H1 (cell line): ENCODE measurements around the gene CACFD1. TPM values are rescaled to one million over a fixed set of nuclear protein-coding genes. Genes with fewer than 3 reads are reported as not detected.

Source experiments
- CTCF ChIA-PET: fragments of 300-600 bp; sonication (Branson Sonifier 250); formaldehyde crosslinking; loops from one replicate; lab custom pipeline; 2021; ENCODE audit not compliant: partially characterized antibody; lab: Charles Lee
- POLR2A ChIA-PET: fragments of 300-600 bp; sonication (Branson Sonifier 250); formaldehyde crosslinking; loops from one replicate; lab custom pipeline; 2021; ENCODE audit warnings: inconsistent platforms; ENCODE audit not compliant: partially characterized antibody; lab: Charles Lee
- DNase-seq, 2 experiments: peaks; one replicate each; pipeline versions ENCODE4 v3.0.0 to v3.0.0-alpha.2; 2010 to 2022; ENCODE audit warnings: low spot score in 2 of 2, low read depth in 1 of 2, mixed read lengths in 1 of 2
- FAIRE-seq: peaks from 2 replicates; lab custom pipeline; 2011; peaks lifted over from hg19 to GRCh38; lab: Jason Lieb, UNC
- H2AFZ ChIP-seq: 2 replicates; pipeline ENCODE4 v1.8.1; 2012; ENCODE audit warnings: low read length, inconsistent platforms
- H2AK5ac ChIP-seq: 2 replicates; pipeline ENCODE4 v1.6.1; 2013; ENCODE audit warnings: low read depth, low read length
- H2BK120ac ChIP-seq: replicated peaks from 2 replicates; pipeline ENCODE3; 2013; ENCODE audit warnings: low read depth, low read length, inconsistent platforms
- H2BK12ac ChIP-seq: 2 replicates; pipeline ENCODE4 v1.6.1; 2013; ENCODE audit warnings: low read depth, low read length
- H2BK15ac ChIP-seq: 2 replicates; pipeline ENCODE4 v1.6.1; 2013; ENCODE audit warnings: low read length
- H2BK20ac ChIP-seq: 2 replicates; pipeline ENCODE4 v1.6.1; 2013; ENCODE audit warnings: low read length
- H2BK5ac ChIP-seq: 2 replicates; pipeline ENCODE4 v1.6.1; 2013; ENCODE audit warnings: low read depth, low read length
- H3K14ac ChIP-seq: 2 replicates; pipeline ENCODE4 v1.6.1; 2013; ENCODE audit warnings: inconsistent platforms; ENCODE audit not compliant: insufficient read length
- H3K18ac ChIP-seq: 2 replicates; pipeline ENCODE4 v1.6.1; 2013; ENCODE audit warnings: low read length; ENCODE audit errors: extremely low read depth
- H3K23ac ChIP-seq: 2 replicates; pipeline ENCODE4 v1.6.1; 2013; ENCODE audit warnings: inconsistent platforms; ENCODE audit not compliant: insufficient read length
- H3K23me2 ChIP-seq: 2 replicates; pipeline ENCODE4 v1.6.1; 2013; ENCODE audit warnings: low read depth, low read length
- H3K27ac ChIP-seq: 2 replicates; pipeline ENCODE4 v1.6.1; 2011; ENCODE audit warnings: low read depth, low read length, inconsistent platforms
- H3K27me3 ChIP-seq, 4 experiments: replicated peaks in 1 of 4; 1 replicate in 1 of 4; 2 replicates in 3 of 4; pipeline versions ENCODE4 v1.6.1 to v1.8.1; 2011 to 2013; ENCODE audit warnings: low read length in 3 of 4, mild to moderate bottlenecking in 3 of 4, inconsistent platforms in 2 of 4, mixed read lengths in 2 of 4, moderate library complexity in 1 of 4; ENCODE audit not compliant: control insufficient read depth in 3 of 4, insufficient read depth in 3 of 4; ENCODE audit errors: extremely low read depth in 1 of 4
- H3K36me3 ChIP-seq, 4 experiments: 2 replicates each; pipeline versions ENCODE4 v1.6.1 to v1.8.1; 2011 to 2013; ENCODE audit warnings: mild to moderate bottlenecking in 4 of 4, low read length in 3 of 4, moderate library complexity in 2 of 4, control low read depth in 1 of 4, inconsistent platforms in 1 of 4; ENCODE audit not compliant: insufficient read depth in 4 of 4, control insufficient read depth in 2 of 4
- H3K4ac ChIP-seq: replicated peaks from 2 replicates; pipeline ENCODE3; 2013; ENCODE audit warnings: low read length, low read depth, mixed read lengths, inconsistent platforms; ENCODE audit not compliant: insufficient read length
- H3K4me1 ChIP-seq, 4 experiments: replicated peaks in 1 of 4; 1 replicate in 1 of 4; 2 replicates in 3 of 4; pipeline versions ENCODE4 v1.6.1 to v1.8.1; 2011 to 2013; ENCODE audit warnings: low read length in 3 of 4, inconsistent platforms in 2 of 4, mixed read lengths in 1 of 4; ENCODE audit not compliant: insufficient read depth in 4 of 4, control insufficient read depth in 3 of 4
- H3K4me2 ChIP-seq, 2 experiments: 2 replicates each; pipeline versions ENCODE4 v1.6.1 to v1.8.1; 2011 to 2013; ENCODE audit warnings: low read depth in 2 of 2, low read length in 2 of 2, control low read depth in 1 of 2, inconsistent platforms in 1 of 2, mild to moderate bottlenecking in 1 of 2; ENCODE audit not compliant: insufficient read depth in 1 of 2
- H3K4me3 ChIP-seq, 4 experiments: fragments of 200-600, 300-600 bp in 1 of 4; sonication (generic), shearing (Covaris generic), sonication (Bioruptor Twin) in 1 of 4; 2 replicates each; pipeline versions ENCODE4 v1.5.1 to v1.8.1; 2011 to 2016; ENCODE audit warnings: low read length in 4 of 4, low read depth in 3 of 4, control low read depth in 2 of 4, inconsistent platforms in 2 of 4, mild to moderate bottlenecking in 2 of 4, mixed read lengths in 1 of 4, moderate library complexity in 1 of 4; ENCODE audit not compliant: insufficient read depth in 2 of 4; ENCODE audit errors: extremely low read depth in 1 of 4
- H3K56ac ChIP-seq: replicated peaks from 2 replicates; pipeline ENCODE3; 2013; ENCODE audit warnings: low read depth, mild to moderate bottlenecking, mixed read lengths, low read length, inconsistent platforms; ENCODE audit not compliant: insufficient read length
- H3K79me1 ChIP-seq: 2 replicates; pipeline ENCODE4 v1.6.1; 2013; ENCODE audit warnings: low read depth, low read length, control low read depth
- H3K79me2 ChIP-seq, 2 experiments: 2 replicates each; pipeline versions ENCODE4 v1.6.1 to v1.8.1; 2012 to 2013; ENCODE audit warnings: low read length in 2 of 2, mild to moderate bottlenecking in 2 of 2, inconsistent platforms in 1 of 2; ENCODE audit not compliant: insufficient read depth in 2 of 2, control insufficient read depth in 1 of 2
- H3K9ac ChIP-seq, 4 experiments: replicated peaks in 1 of 4; 1 replicate in 1 of 4; 2 replicates in 3 of 4; pipeline versions ENCODE4 v1.6.1 to v1.8.1; 2011 to 2013; ENCODE audit warnings: low read depth in 3 of 4, low read length in 3 of 4, control low read depth in 2 of 4, mild to moderate bottlenecking in 2 of 4, moderate library complexity in 2 of 4, inconsistent platforms in 1 of 4; ENCODE audit errors: extremely low read depth in 1 of 4
- H3K9me3 ChIP-seq, 2 experiments: 2 replicates each; pipeline versions ENCODE4 v1.6.1 to v1.8.1; 2012 to 2013; ENCODE audit warnings: mild to moderate bottlenecking in 2 of 2, moderate library complexity in 2 of 2, control low read depth in 1 of 2, inconsistent platforms in 1 of 2, low read depth in 1 of 2, low read length in 1 of 2, mixed read lengths in 1 of 2; ENCODE audit not compliant: insufficient read depth in 2 of 2
- H4K20me1 ChIP-seq, 2 experiments: replicated peaks in 1 of 2; 2 replicates each; pipeline versions ENCODE3 to v1.8.1; 2011 to 2013; ENCODE audit warnings: inconsistent platforms in 2 of 2, low read length in 2 of 2, mild to moderate bottlenecking in 1 of 2; ENCODE audit not compliant: insufficient read depth in 2 of 2, control insufficient read depth in 1 of 2
- H4K5ac ChIP-seq: 2 replicates; pipeline ENCODE4 v1.6.1; 2013; ENCODE audit warnings: low read length, low read depth, mixed read lengths, inconsistent platforms; ENCODE audit not compliant: insufficient read length
- H4K8ac ChIP-seq: 2 replicates; pipeline ENCODE4 v1.8.0; 2013; ENCODE audit warnings: mild to moderate bottlenecking, moderate library complexity, low read length, inconsistent platforms; ENCODE audit not compliant: insufficient read depth; ENCODE audit errors: extremely low read depth
- H4K91ac ChIP-seq: replicated peaks from 2 replicates; pipeline ENCODE3; 2013; ENCODE audit warnings: low read length, mixed read lengths, inconsistent platforms; ENCODE audit not compliant: insufficient read length
- SUZ12 ChIP-seq: fragments of 200-600 bp; sonication (generic); IDR thresholded peaks from 2 replicates; pipeline ENCODE4 v1.6.1; 2012; ENCODE audit warnings: mild to moderate bottlenecking, inconsistent platforms, low read length, moderate library complexity, mixed read lengths
- WGBS, 2 experiments: shearing (Covaris generic) in 1 of 2; methylation state at CpG; one replicate each; pipeline versions ENCODE4 v1.1.6 to v1.1.7; 2013 to 2015; ENCODE audit warnings: low lambda C conversion rate in 2 of 2, mixed read lengths in 2 of 2, inconsistent platforms in 1 of 2, low coverage in 1 of 2, missing lambda C conversion rate in 1 of 2; ENCODE audit not compliant: insufficient replicate concordance in 2 of 2, insufficient coverage in 1 of 2, insufficient read length in 1 of 2; ENCODE audit errors: extremely low coverage in 1 of 2, missing lambda C conversion rate in 1 of 2; 5-methylcytosine and 5-hydroxymethylcytosine counted together
- polyA plus RNA-seq, 7 experiments: library from polyadenylated mRNA; depleted of rRNA in 3 of 7; stranded (reverse) in 5 of 7; unstranded in 2 of 7; fragments of >200 nt in 5 of 7; fragments of 200-250 nt in 2 of 7; gene quantifications; 1 replicate in 5 of 7; 2 replicates in 1 of 7; 4 replicates in 1 of 7; pipeline versions ENCODE4 v1.2.1 to v1.2.3, GENCODE V29; 2011 to 2013; ENCODE audit warnings: missing spikeins in 2 of 7, mixed read lengths in 2 of 7
- total RNA-seq: library from RNA; stranded (reverse); fragmentation: NEBNext Ultra II Directional; extraction: Animal tissue kit (Norgen Biotek cat#: 25700); gene quantifications from 2 replicates; pipeline ENCODE4 v1.2.1, GENCODE V29; 2021

CACFD1 gene
- total and polyA plus RNA-seq, 2 of the 8 experiments (the other 6 are each of a cell fraction or from before 2014, with no cell fraction given), result 13.4 to 15.5 TPM

- peaks cover 4 to 26% of the 10 kb centered on the region in 2 experiments for H4K20me1 ChIP-seq
- no peak overlapping the region for H2AK5ac ChIP-seq
- no peak overlapping the region for H2BK20ac ChIP-seq
- H2BK12ac ChIP-seq, result no peak overlapping the region
- no peak overlapping the region for H4K8ac ChIP-seq
- no peak for DNase-seq
- no peak overlapping the region for H3K27ac ChIP-seq
- no peak for TF ChIP-seq SUZ12
- H3K79me1 ChIP-seq, result no peaks in the 10 kb centered on the region; the same call in none of the 2 replicates
- H3K27me3 ChIP-seq, result no peaks in the 10 kb centered on the region
- H4K91ac ChIP-seq, result no peak overlapping the region
- no peak overlapping the region for H3K4me2 ChIP-seq
- no peaks in the 10 kb centered on the region for H3K23me2 ChIP-seq
- no peaks in the 10 kb centered on the region; a peak in 2 of 7 replicates for H3K4me1 ChIP-seq
- no peak overlapping the region for H3K56ac ChIP-seq
- no peak overlapping the region for H3K14ac ChIP-seq
- no peaks in the 10 kb centered on the region for H3K9me3 ChIP-seq
- FAIRE-seq, result no peak
- H3K18ac ChIP-seq, result peak overlapping the region; percentile 32; the same call in 1 of the 2 replicates
- H4K5ac ChIP-seq, result no peak overlapping the region
- H2AFZ ChIP-seq, result no peak overlapping the region
- ChIA-PET POLR2A (interaction anchor here (0.7 to 2.1 kb wide), 6 partner anchors 13 to 84 kb away, joined by 3 to 9 read pairs (median 4); no protein-coding TSS in a partner anchor), CTCF (interaction anchor here (0.9 to 1.5 kb wide), 6 partner anchors 8 to 255 kb away, joined by 3 to 5 read pairs (median 3); partner anchors contain the start of gene SLC2A6)
- peaks cover 0 to 23% (median 6%) of the 10 kb centered on the region in 4 experiments; a peak in 5 of 8 replicates for H3K36me3 ChIP-seq
- no peaks in the 10 kb centered on the region for H3K79me2 ChIP-seq
- H2BK5ac ChIP-seq, result no peak overlapping the region
- H3K9ac ChIP-seq, result no peak overlapping the region
- H2BK15ac ChIP-seq, result no peak overlapping the region
- no peak overlapping the region for H2BK120ac ChIP-seq
- H3K23ac ChIP-seq, result no peak overlapping the region
- H3K4ac ChIP-seq, result no peak overlapping the region
- H3K4me3 ChIP-seq, result no peak overlapping the region
- 76% methylated on average over 5 of the region's 7 CpGs; no CpG with 5 or more reads in 1 of the 2 experiments for WGBS, 2 experiments
These were observed 11.2 kb downstream of the CACFD1 start for GRCh38 chr9:133470988-133471387.
